GM21825 (cell line): ENCODE measurements around the gene RCSD1.
"Not testable (repeated sequence)": the region's sequence is repeated elsewhere in the genome, so short reads cannot be mapped to it uniquely, and the experiment has no call there.

ENCODE experiments used
- ATAC-seq: cut with Tn5 transposase; IDR thresholded peaks from one replicate; pipeline ENCODE4 v1.9.1; 2021; ENCODE audit warnings: mild to moderate bottlenecking, moderate library complexity; ENCODE audit not compliant: unreplicated experiment

The RCSD1 gene

DNA sequence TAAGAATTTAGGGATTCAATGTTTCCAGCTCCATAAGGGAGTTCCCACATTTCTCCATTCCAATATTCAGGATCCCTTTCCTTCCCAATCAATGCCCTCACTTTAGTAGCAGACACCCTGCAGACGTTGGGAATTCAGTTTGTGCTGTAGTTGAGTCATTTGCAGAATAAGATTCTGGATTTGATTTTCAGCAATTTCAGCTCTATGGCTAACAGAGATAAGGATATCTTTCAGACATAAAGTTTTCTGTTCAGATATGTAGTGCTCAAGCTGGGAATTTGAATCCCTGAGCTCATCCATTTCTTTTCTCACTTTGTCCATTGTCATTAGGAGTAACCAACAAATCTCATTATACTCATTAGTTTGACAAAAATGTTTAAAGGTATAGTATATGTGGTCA is 104.8 kb downstream of the RCSD1 start:
- no peak for ATAC-seq

DNA sequence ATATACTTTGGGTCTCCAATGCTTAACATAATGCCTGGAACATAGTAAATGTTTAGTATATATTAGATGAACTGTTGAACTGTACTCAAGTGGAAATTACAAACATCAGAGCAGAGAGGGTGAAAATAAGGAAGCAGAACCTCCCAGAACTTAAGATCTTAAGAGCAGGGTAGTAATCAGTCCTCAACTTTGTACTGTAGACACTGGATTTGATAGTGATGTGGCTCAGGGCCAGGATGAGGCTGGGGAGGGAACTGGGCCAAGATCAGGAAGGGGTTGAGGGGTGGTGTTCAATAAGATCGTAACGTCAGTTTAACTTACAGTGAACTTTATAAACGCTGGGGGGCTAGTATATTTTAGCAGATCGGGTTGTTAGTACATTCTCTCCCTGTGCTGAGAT is 107.1 kb downstream of the RCSD1 start:
- no peak for ATAC-seq

DNA sequence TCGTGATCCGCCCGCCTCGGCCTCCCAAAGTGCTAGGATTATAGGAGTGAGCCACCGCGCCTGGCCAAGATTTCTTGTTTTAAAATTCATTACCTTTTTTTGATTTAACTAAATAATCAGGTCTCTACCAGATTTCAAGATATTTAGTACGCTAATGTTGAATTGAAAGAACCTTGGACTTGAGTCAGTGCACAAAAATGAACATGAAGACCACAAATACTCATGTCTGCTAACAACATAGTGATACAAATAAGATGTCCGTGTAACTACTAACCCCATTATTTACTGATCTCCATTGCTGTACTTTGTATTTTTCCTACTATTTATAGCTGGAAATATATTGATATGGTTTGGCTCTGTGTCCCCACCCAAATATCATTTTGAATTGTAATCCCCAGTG is 108.1 kb downstream of the RCSD1 start:
- ATAC-seq = no peak

DNA sequence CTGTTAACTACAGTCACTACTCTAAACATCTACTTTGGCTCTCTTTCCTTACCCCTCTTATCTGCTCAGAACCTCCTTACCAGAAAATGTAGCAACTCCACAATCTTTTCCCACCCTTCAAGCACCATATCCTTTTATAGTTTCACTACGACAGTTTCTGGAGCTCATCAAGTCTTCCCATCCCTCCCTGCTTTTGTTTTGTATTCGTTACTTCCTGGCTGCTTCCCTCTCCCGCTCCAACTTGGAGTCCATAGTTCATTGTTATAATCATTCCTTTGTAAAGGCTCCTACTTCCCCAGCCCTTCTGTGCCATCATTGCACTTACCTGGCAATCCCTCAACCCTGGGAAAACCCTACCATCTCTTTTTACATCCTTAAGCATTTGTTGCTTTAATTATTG is 109.7 kb downstream of the RCSD1 start:
- no peak for ATAC-seq

DNA sequence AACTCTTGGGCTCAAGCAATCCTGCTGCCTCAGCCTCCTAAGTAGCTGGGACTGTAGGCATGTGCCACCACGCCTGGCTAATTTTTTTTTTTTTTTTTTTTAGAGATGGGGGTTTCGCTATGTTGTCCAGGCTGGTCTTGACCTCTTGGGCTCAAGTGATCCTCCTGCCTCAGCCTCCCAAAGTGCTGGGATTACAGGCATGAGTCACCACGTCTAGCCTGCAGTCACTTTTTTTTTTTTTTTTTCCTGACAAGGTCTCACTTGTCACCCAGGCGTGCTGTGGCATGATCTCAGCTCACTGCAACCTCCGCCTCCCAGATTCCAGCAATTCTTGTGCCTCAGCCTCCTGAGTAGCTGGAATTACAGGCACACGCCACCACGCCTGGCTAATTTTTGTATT is 111.1 kb downstream of the RCSD1 start:
- ATAC-seq = not testable (repeated sequence)

DNA sequence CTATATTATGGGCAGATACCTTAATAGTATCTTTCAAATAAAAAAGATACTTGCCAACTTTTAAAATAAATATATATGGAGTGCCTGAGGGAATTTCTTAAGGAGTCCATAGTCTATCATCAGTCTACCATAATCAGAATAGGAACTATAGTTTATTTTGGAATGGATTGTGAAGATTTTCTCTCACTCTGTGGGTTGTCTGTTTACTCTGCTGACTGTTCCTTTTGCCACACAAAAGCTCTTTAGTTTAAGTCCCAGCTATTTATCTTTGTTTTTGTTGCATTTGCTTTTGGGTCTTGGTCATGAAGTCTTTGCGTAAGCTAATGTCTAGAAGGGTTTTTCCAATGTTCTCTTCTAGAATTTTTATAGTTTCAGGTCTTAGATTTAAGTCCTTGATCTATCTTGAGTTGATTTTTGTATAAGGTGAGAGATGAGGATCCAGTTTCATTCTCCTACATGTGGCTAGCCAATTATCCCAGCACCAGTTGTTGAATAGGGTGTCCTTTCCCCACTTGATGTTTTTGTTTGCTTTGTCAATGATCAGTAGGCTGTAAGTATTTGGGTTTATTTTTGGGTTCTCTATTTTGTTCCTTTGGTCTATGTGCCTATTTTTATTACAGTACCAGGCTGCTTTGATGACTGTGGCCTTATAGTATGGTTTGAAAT is 112.5 kb downstream of the RCSD1 start:
- ATAC-seq = not testable (repeated sequence)

DNA sequence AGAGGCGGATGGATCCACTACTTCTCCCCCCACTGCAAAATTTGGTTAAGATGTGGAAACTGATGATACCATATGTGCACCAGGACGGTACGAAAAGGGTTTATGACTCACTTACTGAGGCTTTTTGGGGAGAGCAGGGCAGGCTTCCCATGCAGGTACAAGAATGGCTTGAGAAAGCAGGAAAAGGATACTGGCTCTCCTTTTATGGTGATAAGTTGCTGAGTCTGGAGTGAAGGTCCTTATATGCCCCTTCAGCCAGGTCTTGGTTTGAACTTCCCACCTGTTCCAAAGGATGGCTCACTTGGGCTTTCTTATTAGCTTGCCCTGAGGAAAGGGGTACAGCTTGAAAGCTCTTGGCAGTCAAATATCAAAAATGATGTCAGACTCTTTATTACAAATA is 114.9 kb downstream of the RCSD1 start:
- no peak for ATAC-seq

DNA sequence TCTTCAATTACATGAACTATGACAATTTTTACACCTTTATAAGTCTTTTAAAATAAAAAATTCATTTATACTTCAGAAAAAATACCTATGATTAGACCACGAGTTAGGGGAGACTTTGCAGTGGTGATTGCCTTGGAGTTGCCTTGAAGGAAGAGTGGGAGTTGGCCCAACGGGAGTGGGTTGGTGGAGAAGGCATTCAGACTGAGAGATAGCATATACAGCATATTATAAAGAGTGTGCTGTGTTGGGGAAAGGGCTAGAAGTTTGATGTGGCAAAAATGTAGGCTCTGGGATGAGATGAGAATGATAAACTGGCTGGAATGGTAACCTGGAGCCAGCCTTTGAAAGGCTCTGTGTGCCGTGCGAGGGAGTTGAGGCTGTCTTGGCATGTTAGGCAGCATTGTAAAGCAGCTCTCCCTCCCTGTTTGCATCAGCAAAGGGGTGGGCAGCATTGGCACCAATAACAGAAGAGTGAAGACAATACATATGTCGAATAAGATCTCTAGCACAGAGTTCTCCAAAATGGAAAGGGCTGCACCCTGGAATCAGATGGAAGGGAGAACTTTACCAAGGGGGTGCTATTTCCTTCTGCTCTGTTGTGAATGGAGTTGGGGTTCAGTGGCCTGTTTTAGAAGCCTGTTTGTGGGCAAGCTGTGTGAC is 116.1 kb downstream of the RCSD1 start:
- ATAC-seq = no peak

DNA sequence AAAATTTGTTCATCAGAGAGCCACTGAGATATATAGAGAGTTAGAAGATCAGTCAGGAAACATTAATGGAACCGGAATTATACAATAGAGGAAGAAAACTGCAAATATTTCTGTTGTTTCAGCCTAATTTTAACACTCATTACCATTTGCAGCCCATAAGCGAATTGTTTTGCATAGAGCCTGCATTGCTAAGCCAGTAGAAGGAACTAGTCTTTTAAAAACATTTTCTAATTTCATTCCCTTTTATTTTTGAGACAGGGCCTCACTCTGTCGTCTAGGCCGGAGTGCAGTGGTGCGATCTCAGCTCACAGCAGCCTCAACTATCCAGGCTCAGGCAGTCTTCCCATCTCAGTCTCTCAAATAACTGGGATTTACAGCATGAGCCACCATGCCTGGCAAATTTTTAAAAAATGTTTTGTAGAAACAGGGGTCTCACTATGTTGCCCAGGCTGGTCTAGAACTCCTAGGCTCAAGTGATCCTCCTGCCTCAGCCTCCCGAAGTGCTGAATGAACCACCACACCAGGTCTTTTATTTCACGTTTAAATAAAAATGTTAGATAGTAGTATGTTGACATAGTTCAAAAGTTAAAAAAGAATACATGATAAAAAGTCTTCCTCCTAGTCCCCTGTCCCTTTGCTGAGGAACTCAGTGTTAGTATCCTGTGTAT is 117.1 kb downstream of the RCSD1 start:
- no peak for ATAC-seq

DNA sequence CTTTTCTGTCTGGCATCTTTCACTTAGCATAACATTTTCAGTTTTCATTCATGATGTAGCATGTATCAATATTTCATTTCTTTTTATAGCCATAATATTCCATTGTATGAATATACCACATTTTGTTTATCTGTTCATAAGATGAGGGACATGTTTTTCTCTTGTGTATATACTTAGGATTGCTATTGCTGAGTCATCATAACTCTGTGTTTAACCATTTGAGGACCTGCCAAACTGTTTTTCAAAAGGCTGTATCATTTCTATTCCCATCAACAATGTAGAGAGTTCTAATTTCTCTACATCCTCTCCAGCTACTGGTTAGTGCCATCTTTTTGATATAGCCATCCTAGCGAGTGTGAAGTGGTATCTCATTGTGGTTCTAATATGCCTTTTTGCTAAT is 118.0 kb downstream of the RCSD1 start:
- no peak for ATAC-seq

DNA sequence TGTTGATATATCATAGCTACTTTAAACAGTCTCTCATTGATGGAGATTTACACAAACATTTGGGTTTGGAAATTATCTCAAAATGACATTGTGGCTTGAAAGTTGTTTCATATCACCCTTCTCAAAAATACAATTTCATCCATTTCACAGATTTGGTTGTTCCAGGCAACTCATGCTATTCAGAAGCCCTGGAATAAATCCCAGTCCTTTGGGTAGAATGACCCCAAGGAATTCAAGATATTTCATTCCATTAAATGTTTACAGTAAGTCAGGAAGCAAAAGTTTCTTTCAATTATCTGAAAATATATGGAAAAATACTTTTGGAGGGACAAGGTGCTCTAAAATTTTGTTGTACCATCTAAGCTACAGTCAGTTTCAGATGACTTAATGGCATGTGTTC is 118.9 kb downstream of the RCSD1 start:
- ATAC-seq = no peak

DNA sequence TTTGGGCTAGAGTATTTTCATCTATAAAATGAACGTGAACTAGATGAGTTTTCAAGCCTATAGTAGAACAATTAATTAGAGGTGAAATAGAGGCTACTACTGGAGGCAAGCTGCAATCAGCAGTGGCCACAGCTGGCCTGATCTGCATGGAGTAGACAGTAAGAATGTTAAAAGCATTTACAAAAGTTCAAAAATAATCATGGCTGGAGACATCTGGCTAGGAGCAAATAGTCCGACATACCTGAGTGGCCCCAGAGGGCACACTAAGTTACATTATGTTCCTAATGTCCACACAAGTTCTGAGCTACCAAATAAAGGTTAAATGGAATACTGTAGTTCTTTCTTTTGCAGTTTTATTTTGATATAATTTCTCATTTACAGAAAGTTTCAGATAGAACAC is 119.7 kb downstream of the RCSD1 start:
- no peak for ATAC-seq

DNA sequence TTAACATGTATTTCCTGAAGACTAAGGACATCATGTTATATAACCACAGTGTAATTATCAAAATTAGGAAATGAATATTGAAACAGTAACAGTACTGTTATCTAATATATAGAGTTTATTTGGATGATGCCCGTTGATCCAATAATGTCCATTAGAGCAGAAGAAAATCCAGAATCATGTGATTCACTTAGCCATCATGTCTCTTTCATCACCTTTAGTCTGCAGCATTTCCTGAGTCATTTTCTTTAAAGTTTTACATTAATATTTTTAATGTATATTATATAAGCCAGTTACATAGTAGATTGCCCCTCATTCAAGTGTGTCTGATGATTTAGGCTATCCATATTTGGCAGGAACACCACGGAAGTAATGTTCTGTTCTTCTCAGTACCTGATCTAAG is 120.6 kb downstream of the RCSD1 start:
- ATAC-seq = no peak

DNA sequence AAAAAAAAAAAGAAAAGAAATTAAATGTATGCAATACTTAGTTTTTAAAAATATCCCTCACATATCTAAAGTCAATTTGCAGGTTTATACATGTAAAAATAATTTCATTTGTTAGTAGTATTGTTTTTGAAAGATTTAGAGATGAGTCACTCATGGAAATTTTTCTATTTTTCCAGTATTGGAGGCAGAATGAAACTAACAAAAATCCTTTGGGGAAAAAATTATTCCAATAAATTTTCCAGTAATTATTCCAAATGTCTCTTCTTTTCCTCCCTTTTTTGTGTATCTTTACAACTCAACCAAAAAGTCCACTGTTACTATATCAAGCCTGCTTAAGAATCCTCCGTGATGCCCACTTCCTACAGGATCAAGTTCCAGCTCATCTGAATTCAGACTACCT is 121.6 kb downstream of the RCSD1 start:
- ATAC-seq = no peak

DNA sequence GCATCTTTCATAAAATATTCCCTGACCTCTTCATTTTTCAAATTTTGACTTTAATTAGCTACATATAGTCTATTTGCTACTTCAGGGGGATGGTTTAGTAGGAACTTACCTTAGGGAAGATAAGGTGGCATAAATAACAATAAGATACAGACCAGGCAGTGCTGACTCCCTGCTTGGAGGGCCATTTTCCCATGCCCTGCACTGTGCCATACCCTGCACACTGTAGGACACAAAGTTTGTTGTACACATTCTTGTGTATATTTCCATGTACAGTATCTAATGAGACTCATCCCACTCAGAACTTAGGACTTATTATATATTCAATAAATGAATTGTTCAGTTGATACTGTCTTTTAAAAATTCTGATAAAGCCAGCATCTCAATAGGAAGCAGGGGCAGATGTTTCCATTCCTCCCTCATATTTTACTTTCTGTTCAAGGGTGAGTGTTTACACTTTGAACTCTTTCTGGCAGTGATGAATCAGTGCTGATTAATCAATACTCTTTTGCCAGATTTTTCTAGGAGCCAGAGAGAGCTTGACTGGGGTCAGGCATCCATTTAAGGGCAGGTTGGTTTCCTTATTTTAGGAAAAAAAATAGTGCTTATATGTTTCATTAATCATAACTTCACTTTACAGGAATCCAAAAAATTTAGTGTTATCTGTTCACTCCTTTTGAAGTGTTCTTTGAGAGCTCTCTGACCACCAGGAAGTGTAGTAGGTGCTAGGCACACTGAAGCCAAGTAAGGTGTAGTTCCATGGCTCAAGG is 122.4 kb downstream of the RCSD1 start:
- peak; percentile 27 for ATAC-seq

DNA sequence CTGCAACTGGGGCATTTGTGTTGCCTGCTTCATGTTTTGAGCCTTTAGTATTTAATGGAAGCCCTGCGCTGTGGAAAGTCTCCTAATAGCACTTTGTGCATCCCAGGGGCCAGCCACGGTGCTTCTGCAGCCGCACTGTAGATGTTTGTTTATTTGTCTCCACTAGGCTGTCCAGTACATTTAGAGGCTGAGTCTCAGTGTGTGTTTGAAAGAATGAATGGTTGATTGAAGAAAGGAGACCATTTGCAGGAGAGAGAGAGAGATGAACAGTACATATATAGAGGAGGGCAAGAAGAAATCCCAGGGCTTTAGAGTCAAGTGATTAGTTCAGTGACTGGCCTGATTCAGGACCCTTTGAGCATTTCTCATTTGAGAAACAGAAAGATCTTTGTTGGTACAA is 125.6 kb downstream of the RCSD1 start:
- ATAC-seq = no peak
